ENCODE data around the gene ZMAT3. TPM values are rescaled to one million over a fixed set of nuclear protein-coding genes. Genes with fewer than 3 reads are reported as not detected.

ZMAT3 gene
- total and polyA plus RNA-seq, 8 donors: 1.4 to 13.1 (median 9.0) TPM

GRCh38 chr3:179091113-179091512 lies 19.5 kb upstream of the ZMAT3 start:
- H3K9me3 ChIP-seq: no peaks in the 10 kb centered on the region
- TF ChIP-seq CTCF (IDR thresholded peaks at IDR 0.05): no peak
- H3K36me3 ChIP-seq: no peaks in the 10 kb centered on the region
- DNase-seq: no peak
- ATAC-seq: no peak
- H3K4me1 ChIP-seq: no peaks in the 10 kb centered on the region
- H3K27ac ChIP-seq: no peak overlapping the region
- no peak overlapping the region for H3K4me3 ChIP-seq
- no peaks in the 10 kb centered on the region for H3K27me3 ChIP-seq
- FAIRE-seq: no peak
- intact Hi-C loops (cut with DNase I): no loop called here

DNA sequence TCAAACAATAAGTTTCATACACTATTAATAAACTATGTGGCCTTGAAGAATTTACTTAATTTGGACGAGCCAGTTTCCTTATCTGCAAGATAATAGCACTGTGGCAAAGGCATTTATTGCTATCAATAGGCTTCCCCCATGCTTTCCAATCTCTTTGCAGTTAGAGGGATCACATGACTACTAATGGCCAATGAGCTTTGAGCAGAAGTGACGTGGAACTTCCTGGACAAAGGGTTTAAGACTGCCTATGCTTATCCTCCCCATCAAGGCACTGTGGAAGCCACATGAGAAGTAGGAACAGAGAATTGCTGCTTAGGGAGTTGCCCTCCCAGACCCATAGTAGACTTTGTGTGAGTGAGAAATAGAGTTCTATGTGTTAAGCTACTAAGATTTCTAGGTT lies 16.7 kb upstream of the ZMAT3 start:
- FAIRE-seq (no peak), DNase-seq (no peak), ATAC-seq (no peak)
- 17 to 23% methylated on average over 2 of the region's 2 CpGs for WGBS, 2 donors
- no peak overlapping the region for H3K27ac ChIP-seq
- no peaks in the 10 kb centered on the region for H3K9me3 ChIP-seq
- H3K4me3 ChIP-seq: no peak overlapping the region
- no peak for TF ChIP-seq CTCF (IDR thresholded peaks at IDR 0.05)
- H3K4me1 ChIP-seq: no peaks in the 10 kb centered on the region
- H3K36me3 ChIP-seq: no peaks in the 10 kb centered on the region
- H3K27me3 ChIP-seq: no peaks in the 10 kb centered on the region
- intact Hi-C loops (cut with DNase I): no loop called here

- Histone ChIP-seq H3K27ac (no peak overlapping the region), H3K4me3 (no peak overlapping the region), H3K36me3 (no peaks in the 10 kb centered on the region), H3K27me3 (no peaks in the 10 kb centered on the region), H3K4me1 (no peaks in the 10 kb centered on the region), H3K9me3 (no peaks in the 10 kb centered on the region)
- DNase-seq (no peak), ATAC-seq (no peak), FAIRE-seq (no peak)
- no peak for TF ChIP-seq CTCF (IDR thresholded peaks at IDR 0.05)
- 57 to 68% methylated on average over 2 of the region's 2 CpGs for WGBS, 2 donors
- intact Hi-C loops (cut with DNase I): no loop called here
Measured at GRCh38 chr3:179083977-179084376, 12.4 kb upstream of the ZMAT3 start.

DNA sequence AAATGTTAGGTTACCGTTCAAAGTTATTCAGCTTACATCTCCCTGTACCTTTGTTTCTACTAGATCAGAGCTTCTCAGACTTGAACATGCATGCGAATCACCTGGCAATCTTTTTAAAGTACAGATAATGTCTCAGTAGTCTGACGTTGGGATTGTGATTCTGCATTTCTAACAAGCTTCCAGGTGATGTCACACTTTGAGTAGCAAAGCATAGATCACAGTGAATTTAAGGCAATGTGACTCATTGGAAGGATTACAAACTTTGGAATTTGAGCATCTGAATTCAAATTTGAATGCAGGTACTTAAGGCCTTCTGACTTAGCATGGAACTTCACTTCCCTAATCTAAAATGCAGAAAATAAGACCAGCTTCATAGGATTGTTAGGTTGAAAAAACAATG lies 10.8 kb upstream of the ZMAT3 start:
- 66 to 71% methylated on average over 3 of the region's 3 CpGs for WGBS, 2 donors
- no peak for TF ChIP-seq CTCF (IDR thresholded peaks at IDR 0.05)
- Histone ChIP-seq H3K27me3 (no peaks in the 10 kb centered on the region), H3K4me1 (no peaks in the 10 kb centered on the region), H3K4me3 (no peak overlapping the region), H3K9me3 (no peaks in the 10 kb centered on the region), H3K36me3 (no peaks in the 10 kb centered on the region), H3K27ac (no peak overlapping the region)
- FAIRE-seq (no peak), ATAC-seq (no peak), DNase-seq (no peak)
- intact Hi-C loops (cut with DNase I): no loop called here

- WGBS, 2 donors: 72 to 73% methylated on average over 2 of the region's 2 CpGs
- Histone ChIP-seq H3K4me3 (no peak overlapping the region), H3K9me3 (no peaks in the 10 kb centered on the region), H3K27me3 (no peaks in the 10 kb centered on the region), H3K27ac (no peak overlapping the region), H3K4me1 (no peaks in the 10 kb centered on the region), H3K36me3 (no peaks in the 10 kb centered on the region)
- DNase-seq (no peak), ATAC-seq (no peak), FAIRE-seq (no peak)
- intact Hi-C loops (cut with DNase I): no loop called here
- TF ChIP-seq CTCF (IDR thresholded peaks at IDR 0.05): no peak
Measured at GRCh38 chr3:179081885-179082284, 10.3 kb upstream of the ZMAT3 start.

Measured in pancreas (tissue), 10 donors.